Esophagus muscularis mucosa (tissue), 3 donors: ENCODE data around the gene DIRAS1.

Experiments used
- CTCF ChIP-seq, 3 experiments: fragments of 200-600 bp in 2 of 3; fragments of 450-650 bp in 1 of 3; sonication (generic) in 2 of 3; IDR thresholded peaks; one replicate each; pipeline ENCODE4 v1.5.1; 2017 to 2019; ENCODE audit warnings: antibody characterized with exemption in 3 of 3, mild to moderate bottlenecking in 2 of 3, moderate library complexity in 1 of 3
- POLR2A ChIP-seq: fragments of 450-650 bp; IDR thresholded peaks from one replicate; pipeline ENCODE4 v1.6.1; 2017; ENCODE audit warnings: antibody characterized with exemption, moderate library complexity, mild to moderate bottlenecking, low read depth
- POLR2AphosphoS5 ChIP-seq, 2 donors: sonication (generic); formaldehyde crosslinking; IDR thresholded peaks; one replicate each; pipeline ENCODE4 v1.6.1; 2017; ENCODE audit warnings: antibody characterized with exemption in 2 of 2

- no peak for TF ChIP-seq CTCF (IDR thresholded peaks at IDR 0.05)
- TF ChIP-seq POLR2A, result no peak
- no peak for TF ChIP-seq POLR2AphosphoS5 (IDR thresholded peaks at IDR 0.05)
Measured at GRCh38 chr19:2768365-2769132, 47.4 kb upstream of the DIRAS1 start.
